HEK293T (cell line): ENCODE results near the gene NTPCR.

ENCODE experiments used
- CTCF ChIA-PET: fragments of 350-600 bp; formaldehyde crosslinking; extraction: SDS; loops from one replicate; lab custom pipeline; 2021; ENCODE audit warnings: antibody characterized with exemption, inconsistent platforms; lab: Yijun Ruan, JAX
- POLR2A ChIA-PET: fragments of 350-600 bp; formaldehyde crosslinking; extraction: SDS; loops from one replicate; lab custom pipeline; 2020; ENCODE audit warnings: antibody characterized with exemption, inconsistent platforms; lab: Yijun Ruan, JAX
- DNase-seq: peaks from one replicate; pipeline ENCODE4 v3.0.0; 2012; ENCODE audit warnings: mixed read lengths; ENCODE audit errors: extremely low spot score
- ARNT ChIP-seq: fragments of 450-650 bp; IDR thresholded peaks from 2 replicates; pipeline ENCODE4 v1.6.1; 2017; ENCODE audit warnings: mild to moderate bottlenecking
- BHLHE40 ChIP-seq: fragments of 450-650 bp; IDR thresholded peaks from 2 replicates; pipeline ENCODE4 v1.6.1; 2016; ENCODE audit warnings: mild to moderate bottlenecking, moderate library complexity, borderline replicate concordance
- CTBP1 ChIP-seq: fragments of 450-650 bp; IDR thresholded peaks from 2 replicates; pipeline ENCODE4 v1.6.1; 2016; ENCODE audit warnings: borderline replicate concordance
- ELF4 ChIP-seq: fragments of 450-650 bp; IDR thresholded peaks from 2 replicates; pipeline ENCODE4 v1.6.1; 2017; ENCODE audit warnings: antibody characterized with exemption
- FOXA1 ChIP-seq: fragments of 450-650 bp; IDR thresholded peaks from 2 replicates; pipeline ENCODE4 v1.6.1; 2016; ENCODE audit warnings: mild to moderate bottlenecking
- FOXK2 ChIP-seq: fragments of 450-650 bp; IDR thresholded peaks from 2 replicates; pipeline ENCODE4 v1.6.1; 2016; ENCODE audit warnings: mild to moderate bottlenecking
- FOXM1 ChIP-seq: fragments of 450-650 bp; IDR thresholded peaks from 2 replicates; pipeline ENCODE4 v1.6.1; 2017; ENCODE audit warnings: mild to moderate bottlenecking, borderline replicate concordance
- HDGF ChIP-seq: fragments of 450-650 bp; IDR thresholded peaks from 2 replicates; pipeline ENCODE4 v1.6.1; 2017; ENCODE audit warnings: antibody characterized with exemption, borderline replicate concordance
- L3MBTL2 ChIP-seq: fragments of 450-650 bp; conservative IDR thresholded peaks from 2 replicates; pipeline ENCODE4 v1.6.1; 2016; ENCODE audit warnings: mild to moderate bottlenecking
- LEF1 ChIP-seq: fragments of 450-650 bp; IDR thresholded peaks from 2 replicates; pipeline ENCODE4 v1.6.1; 2017; ENCODE audit warnings: mild to moderate bottlenecking, borderline replicate concordance
- NFRKB ChIP-seq: fragments of 450-650 bp; IDR thresholded peaks from 2 replicates; pipeline ENCODE4 v1.6.1; 2016; ENCODE audit warnings: mild to moderate bottlenecking, moderate library complexity
- PKNOX1 ChIP-seq: fragments of 450-650 bp; IDR thresholded peaks from 2 replicates; pipeline ENCODE4 v1.6.1; 2016
- SP1 ChIP-seq: fragments of 450-650 bp; IDR thresholded peaks from 2 replicates; pipeline ENCODE4 v1.6.1; 2017
- SUZ12 ChIP-seq: fragments of 450-650 bp; IDR thresholded peaks from 2 replicates; pipeline ENCODE4 v1.6.1; 2016; ENCODE audit warnings: mild to moderate bottlenecking
- TARDBP ChIP-seq: fragments of 450-650 bp; IDR thresholded peaks from 2 replicates; pipeline ENCODE4 v1.6.1; 2016
- ZNF384 ChIP-seq: fragments of 450-650 bp; IDR thresholded peaks from 2 replicates; pipeline ENCODE4 v1.6.1; 2016

NTPCR gene

GRCh38 chr1:232983375-232983774 lies 33.0 kb downstream of the NTPCR start:
- POLR2A ChIA-PET = interaction anchor here (1.3 kb wide), 1 partner anchor 33 kb away, joined by 3 read pairs; the partner anchor contains the start of gene NTPCR
- TF ChIP-seq TARDBP = no peak
- TF ChIP-seq SUZ12 = no peak
- no peak for TF ChIP-seq L3MBTL2
- TF ChIP-seq FOXK2 = no peak
- no peak for TF ChIP-seq PKNOX1
- TF ChIP-seq NFRKB = no peak
- no peak for TF ChIP-seq HDGF
- no peak for TF ChIP-seq FOXM1
- no peak for TF ChIP-seq ARNT
- CTCF ChIA-PET = no interaction called here
- DNase-seq = no peak

GRCh38 chr1:232983817-232984567 lies 33.6 kb downstream of the NTPCR start:
- no peak for TF ChIP-seq L3MBTL2
- 0 out of 2 replicates have a peak, but pooled peaks have one; percentile 8 for TF ChIP-seq ZNF384
- ChIA-PET POLR2A (no interaction called here), CTCF (no interaction called here)
- DNase-seq = no peak

- ChIA-PET POLR2A (interaction anchor here (1.3 kb wide), 1 partner anchor 34 kb away, joined by 4 read pairs; the partner anchor contains the start of gene NTPCR), CTCF (no interaction called here)
These were observed 34.4 kb downstream of the NTPCR start for GRCh38 chr1:232984577-232985425.

GRCh38 chr1:232985882-232986526 lies 35.6 kb downstream of the NTPCR start:
- POLR2A ChIA-PET = interaction anchor here (1.3 kb wide), 1 partner anchor 36 kb away, joined by 4 read pairs; the partner anchor contains the start of gene NTPCR
- CTCF ChIA-PET = no interaction called here
- no peak for TF ChIP-seq FOXA1
- no peak for TF ChIP-seq BHLHE40
- no peak for TF ChIP-seq TARDBP
- TF ChIP-seq CTBP1 = no peak
- no peak for TF ChIP-seq ZNF384
- TF ChIP-seq SP1 = no peak
- TF ChIP-seq FOXK2 = no peak
- TF ChIP-seq L3MBTL2 = no peak
- DNase-seq = no peak

More at GRCh38 chr1:232984577-232985425, 34.4 kb downstream of the NTPCR start:
- TF ChIP-seq ZNF384 = no peak
- TF ChIP-seq SUZ12 = no peak
- no peak for DNase-seq

- no peak for TF ChIP-seq LEF1
- no peak for TF ChIP-seq CTBP1
- no peak for TF ChIP-seq FOXK2
- no peak for TF ChIP-seq SUZ12
- TF ChIP-seq SP1 = no peak
- TF ChIP-seq BHLHE40 = no peak
- no peak for TF ChIP-seq ARNT
- TF ChIP-seq NFRKB = no peak
- no peak for TF ChIP-seq FOXA1
- TF ChIP-seq ZNF384 = no peak
- no peak for TF ChIP-seq TARDBP
- no peak for TF ChIP-seq PKNOX1
- DNase-seq = no peak
- ChIA-PET CTCF (no interaction called here), POLR2A (no interaction called here)
These were observed 36.1 kb downstream of the NTPCR start for GRCh38 chr1:232986527-232986922.

DNA sequence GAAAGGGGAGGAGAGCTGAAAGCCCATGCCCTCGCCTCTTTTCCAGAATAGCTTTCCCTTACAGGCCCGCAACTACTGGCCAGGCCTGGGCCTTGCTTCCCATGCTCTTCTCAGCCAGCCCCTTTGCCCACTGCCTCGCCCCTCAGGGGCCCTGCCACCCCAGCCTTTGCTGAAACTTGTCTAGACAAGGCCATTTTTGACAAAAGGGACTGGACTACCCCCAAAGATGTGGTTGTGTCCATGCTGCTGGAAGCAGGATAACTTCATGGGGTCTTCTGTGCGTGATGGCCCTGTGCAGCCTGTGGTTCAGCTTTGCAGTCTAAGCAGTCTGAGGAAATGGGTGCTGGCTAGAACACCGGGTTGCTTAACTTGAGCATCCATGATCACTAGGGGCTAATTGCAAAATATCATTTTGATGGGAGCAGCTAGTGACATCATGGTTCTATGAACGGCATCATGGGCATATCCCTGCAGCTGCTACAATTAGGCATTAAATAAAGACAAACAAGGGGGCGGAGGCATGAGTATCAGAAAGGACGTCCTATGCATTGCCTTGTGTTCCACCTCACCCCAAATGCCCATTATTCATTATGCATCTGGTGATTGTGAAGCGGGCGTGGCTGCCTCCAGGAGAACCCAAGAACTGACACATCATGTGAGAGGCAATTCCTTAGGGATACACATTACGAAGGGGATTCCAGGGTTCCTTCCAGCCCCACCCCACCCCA lies 36.8 kb downstream of the NTPCR start:
- ChIA-PET CTCF (no interaction called here), POLR2A (no interaction called here)
- DNase-seq = no peak
- TF ChIP-seq SUZ12 (no peak), ZNF384 (no peak), LEF1 (no peak), CTBP1 (no peak), FOXK2 (no peak), FOXA1 (no peak), ELF4 (no peak), ARNT (no peak), BHLHE40 (no peak), PKNOX1 (no peak), TARDBP (no peak), HDGF (no peak), NFRKB (no peak), FOXM1 (no peak), SP1 (no peak), L3MBTL2 (no peak)
